ENCODE results near the gene HK3.

Gene HK3

GRCh38 chr5:176900780-176901204 lies 1.6 kb upstream of the HK3 start:
- H3K9ac ChIP-seq (ENCODE audit: low read depth, low read length, poor library complexity, severe bottlenecking), result no peak overlapping the region
- H3K4me1 ChIP-seq (ENCODE audit: insufficient read depth, low read length, poor library complexity, severe bottlenecking), result peaks cover 12% of the 10 kb centered on the region
- no peak overlapping the region for H3K4me3 ChIP-seq (ENCODE audit: low read length, poor library complexity, severe bottlenecking)
- TF ChIP-seq EZH2phosphoT487 (IDR thresholded peaks at IDR 0.05; ENCODE audit: borderline replicate concordance), result no peak
- H3F3A ChIP-seq (ENCODE audit: low read depth), result no peaks in the 10 kb centered on the region
- H3K79me2 ChIP-seq (ENCODE audit: insufficient read depth, low read length), result no peaks in the 10 kb centered on the region
- no peak overlapping the region for H2AFZ ChIP-seq (ENCODE audit: low read length)
- H3K36me3 ChIP-seq (ENCODE audit: insufficient read depth, low read length), result peaks cover 24% of the 10 kb centered on the region; the same call in 1 of the 2 replicates
- H3K27me3 ChIP-seq (ENCODE audit: insufficient read depth, low read length, poor library complexity, severe bottlenecking), result no peaks in the 10 kb centered on the region
- H3K9me2 ChIP-seq (replicated peaks; ENCODE audit: low read depth, low read length), result no peaks in the 10 kb centered on the region
- H3K9me3 ChIP-seq (ENCODE audit: insufficient read depth, low read depth, low read length), result no peaks in the 10 kb centered on the region
- H3K4me2 ChIP-seq (ENCODE audit: low read depth, low read length, poor library complexity, severe bottlenecking), result no peak overlapping the region
- H4K20me1 ChIP-seq (ENCODE audit: insufficient read depth, low read length, poor library complexity, severe bottlenecking), result no peaks in the 10 kb centered on the region

- Histone ChIP-seq H3K27me3 (ENCODE audit: insufficient read depth, low read length, poor library complexity, severe bottlenecking) (no peaks in the 10 kb centered on the region), H3K9me3 (ENCODE audit: insufficient read depth, low read depth, low read length) (no peaks in the 10 kb centered on the region), H3K4me2 (ENCODE audit: low read depth, low read length, poor library complexity, severe bottlenecking) (no peak overlapping the region), H3K9ac (ENCODE audit: low read depth, low read length, poor library complexity, severe bottlenecking) (no peak overlapping the region), H3K9me2 (replicated peaks; ENCODE audit: low read depth, low read length) (no peaks in the 10 kb centered on the region), H3F3A (ENCODE audit: low read depth) (no peaks in the 10 kb centered on the region), H2AFZ (ENCODE audit: low read length) (no peak overlapping the region), H3K4me1 (ENCODE audit: insufficient read depth, low read length, poor library complexity, severe bottlenecking) (peaks cover 12% of the 10 kb centered on the region), H3K4me3 (ENCODE audit: low read length, poor library complexity, severe bottlenecking) (no peak overlapping the region), H4K20me1 (ENCODE audit: insufficient read depth, low read length, poor library complexity, severe bottlenecking) (no peaks in the 10 kb centered on the region), H3K36me3 (ENCODE audit: insufficient read depth, low read length) (peaks cover 17% of the 10 kb centered on the region; the same call in 1 of the 2 replicates), H3K79me2 (ENCODE audit: insufficient read depth, low read length) (no peaks in the 10 kb centered on the region)
- TF ChIP-seq CTCF (conservative IDR thresholded peaks at IDR 0.05; ENCODE audit: low read length), result no peak
- no peak for TF ChIP-seq EZH2phosphoT487 (IDR thresholded peaks at IDR 0.05; ENCODE audit: borderline replicate concordance)
Observed at GRCh38 chr5:176899946-176900779, 1.0 kb upstream of the HK3 start.

- TF ChIP-seq CTCF (conservative IDR thresholded peaks at IDR 0.05; ENCODE audit: low read length), result no peak
- TF ChIP-seq EZH2phosphoT487 (IDR thresholded peaks at IDR 0.05; ENCODE audit: borderline replicate concordance), result no peak
- Histone ChIP-seq H2AFZ (ENCODE audit: low read length) (no peak overlapping the region), H3K4me3 (ENCODE audit: low read length, poor library complexity, severe bottlenecking) (no peak overlapping the region)
Observed at GRCh38 chr5:176897263-176897662, 1.9 kb downstream of the HK3 start.

More at GRCh38 chr5:176897263-176897662, 1.9 kb downstream of the HK3 start:
- Histone ChIP-seq H3K27me3 (ENCODE audit: insufficient read depth, low read length, poor library complexity, severe bottlenecking) (no peaks in the 10 kb centered on the region), H3K9ac (ENCODE audit: low read depth, low read length, poor library complexity, severe bottlenecking) (no peak overlapping the region), H3K9me2 (replicated peaks; ENCODE audit: low read depth, low read length) (no peaks in the 10 kb centered on the region), H3K4me2 (ENCODE audit: low read depth, low read length, poor library complexity, severe bottlenecking) (no peak overlapping the region), H3K79me2 (ENCODE audit: insufficient read depth, low read length) (no peaks in the 10 kb centered on the region), H3K4me1 (ENCODE audit: insufficient read depth, low read length, poor library complexity, severe bottlenecking) (peaks cover 12% of the 10 kb centered on the region), H3K9me3 (ENCODE audit: insufficient read depth, low read depth, low read length) (no peaks in the 10 kb centered on the region), H3K36me3 (ENCODE audit: insufficient read depth, low read length) (no peaks in the 10 kb centered on the region), H3F3A (ENCODE audit: low read depth) (no peaks in the 10 kb centered on the region), H4K20me1 (ENCODE audit: insufficient read depth, low read length, poor library complexity, severe bottlenecking) (no peaks in the 10 kb centered on the region)
